Endothelial cell (in vitro differentiated cells): Measurements from ENCODE around the gene IL23A. TPM values are rescaled to one million over a fixed set of nuclear protein-coding genes. Genes with fewer than 3 reads are reported as not detected.
A peak's percentile ranks its signal among the peaks of the same experiment; 100 is the strongest.

Experiments
- DNase-seq: peaks from one replicate; pipeline ENCODE4 v3.0.0; 2021; ENCODE audit warnings: low spot score
- H3K27ac Mint-ChIP-seq: one replicate; pipeline ENCODE4 v1.8.0; 2021; ENCODE audit warnings: mixed read lengths, inconsistent platforms; ENCODE audit not compliant: unreplicated experiment
- H3K27me3 Mint-ChIP-seq: one replicate; pipeline ENCODE4 v1.8.0; 2021; ENCODE audit warnings: mild to moderate bottlenecking, moderate library complexity, mixed read lengths, inconsistent platforms; ENCODE audit not compliant: unreplicated experiment
- H3K36me3 Mint-ChIP-seq: one replicate; pipeline ENCODE4 v1.8.0; 2021; ENCODE audit warnings: mild to moderate bottlenecking, low read depth, mixed read lengths, inconsistent platforms; ENCODE audit not compliant: unreplicated experiment
- H3K4me1 Mint-ChIP-seq: one replicate; pipeline ENCODE4 v1.8.0; 2021; ENCODE audit warnings: mild to moderate bottlenecking, mixed read lengths, inconsistent platforms; ENCODE audit not compliant: unreplicated experiment
- H3K4me3 Mint-ChIP-seq: one replicate; pipeline ENCODE4 v1.8.0; 2021; ENCODE audit warnings: mild to moderate bottlenecking, mixed read lengths, inconsistent platforms; ENCODE audit not compliant: unreplicated experiment
- H3K9me3 Mint-ChIP-seq: one replicate; pipeline ENCODE4 v1.8.0; 2021; ENCODE audit warnings: mixed read lengths, inconsistent platforms; ENCODE audit not compliant: unreplicated experiment
- total RNA-seq: library from RNA; stranded (reverse); fragmentation: NEBNext Ultra II Directional; extraction: Animal tissue kit (Norgen Biotek cat#: 25700); gene quantifications from one replicate; pipeline ENCODE4 v1.2.1, GENCODE V29; 2021; ENCODE audit not compliant: unreplicated experiment
- TF ChIP-seq, protein P1 (sequence below): fragments of 200-600 bp; sonication (generic); IDR thresholded peaks from one replicate; pipeline ENCODE4 v1.5.0; 2021; ENCODE audit warnings: antibody characterized with exemption; ENCODE audit not compliant: unreplicated experiment

The IL23A gene
- total RNA-seq, 1 donor from 2014 or later = 0.80 TPM

DNA sequence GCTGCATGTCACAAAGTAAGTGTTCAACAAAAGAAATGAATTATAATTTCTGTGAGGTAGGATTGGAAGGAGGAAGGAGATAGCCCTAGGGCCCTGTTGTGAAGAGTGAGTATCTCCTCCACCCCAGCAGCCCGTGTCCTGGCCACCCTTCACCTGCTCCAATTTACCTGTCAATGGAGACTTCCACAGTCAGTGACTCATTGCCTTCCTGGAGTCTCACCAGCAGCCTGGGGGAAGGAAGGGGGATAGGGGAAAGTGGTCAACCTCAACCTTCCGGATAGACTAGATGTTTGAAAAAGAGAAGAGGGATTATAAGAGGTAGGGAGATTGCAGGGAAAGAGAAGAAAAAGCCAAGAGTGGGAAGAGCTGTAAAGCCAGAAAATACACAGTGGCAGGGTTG is 12.0 kb downstream of the IL23A start:
- Mint-ChIP-seq H3K27me3 (no peaks in the 10 kb centered on the region), H3K4me3 (peak overlapping the region; percentile 74), H3K36me3 (peaks cover 51% of the 10 kb centered on the region), H3K9me3 (no peaks in the 10 kb centered on the region), H3K4me1 (peaks cover 13% of the 10 kb centered on the region), H3K27ac (peak overlapping the region; percentile 78)
- DNase-seq = no peak
- TF ChIP-seq, protein P1, sequence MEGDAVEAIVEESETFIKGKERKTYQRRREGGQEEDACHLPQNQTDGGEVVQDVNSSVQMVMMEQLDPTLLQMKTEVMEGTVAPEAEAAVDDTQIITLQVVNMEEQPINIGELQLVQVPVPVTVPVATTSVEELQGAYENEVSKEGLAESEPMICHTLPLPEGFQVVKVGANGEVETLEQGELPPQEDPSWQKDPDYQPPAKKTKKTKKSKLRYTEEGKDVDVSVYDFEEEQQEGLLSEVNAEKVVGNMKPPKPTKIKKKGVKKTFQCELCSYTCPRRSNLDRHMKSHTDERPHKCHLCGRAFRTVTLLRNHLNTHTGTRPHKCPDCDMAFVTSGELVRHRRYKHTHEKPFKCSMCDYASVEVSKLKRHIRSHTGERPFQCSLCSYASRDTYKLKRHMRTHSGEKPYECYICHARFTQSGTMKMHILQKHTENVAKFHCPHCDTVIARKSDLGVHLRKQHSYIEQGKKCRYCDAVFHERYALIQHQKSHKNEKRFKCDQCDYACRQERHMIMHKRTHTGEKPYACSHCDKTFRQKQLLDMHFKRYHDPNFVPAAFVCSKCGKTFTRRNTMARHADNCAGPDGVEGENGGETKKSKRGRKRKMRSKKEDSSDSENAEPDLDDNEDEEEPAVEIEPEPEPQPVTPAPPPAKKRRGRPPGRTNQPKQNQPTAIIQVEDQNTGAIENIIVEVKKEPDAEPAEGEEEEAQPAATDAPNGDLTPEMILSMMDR = no peak

DNA sequence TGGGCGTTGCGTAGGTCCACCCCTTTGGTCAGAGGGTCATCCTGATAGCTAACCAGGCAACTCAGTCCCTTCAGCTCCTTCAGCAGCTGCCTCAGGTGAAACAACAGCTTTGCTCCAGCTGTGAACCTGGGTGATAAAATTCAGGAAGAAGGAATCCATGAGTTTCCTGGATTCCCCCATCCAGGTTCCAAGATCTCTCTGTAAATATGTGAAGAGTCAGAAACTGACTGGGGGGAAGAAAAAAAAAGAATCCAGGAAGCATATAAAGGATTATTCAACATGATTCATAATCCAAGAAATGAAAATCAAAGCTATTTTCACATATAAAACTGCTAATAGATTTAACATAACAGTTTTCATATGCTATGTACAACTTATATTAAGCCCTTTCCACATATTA is 12.6 kb downstream of the IL23A start:
- no peak for DNase-seq
- peaks cover 49% of the 10 kb centered on the region for H3K36me3 Mint-ChIP-seq
- no peak overlapping the region for H3K4me3 Mint-ChIP-seq
- H3K27me3 Mint-ChIP-seq = no peaks in the 10 kb centered on the region
- H3K4me1 Mint-ChIP-seq = peaks cover 13% of the 10 kb centered on the region
- peak overlapping the region; percentile 78 for H3K27ac Mint-ChIP-seq
- no peaks in the 10 kb centered on the region for H3K9me3 Mint-ChIP-seq
- TF ChIP-seq, protein P1 = no peak

DNA sequence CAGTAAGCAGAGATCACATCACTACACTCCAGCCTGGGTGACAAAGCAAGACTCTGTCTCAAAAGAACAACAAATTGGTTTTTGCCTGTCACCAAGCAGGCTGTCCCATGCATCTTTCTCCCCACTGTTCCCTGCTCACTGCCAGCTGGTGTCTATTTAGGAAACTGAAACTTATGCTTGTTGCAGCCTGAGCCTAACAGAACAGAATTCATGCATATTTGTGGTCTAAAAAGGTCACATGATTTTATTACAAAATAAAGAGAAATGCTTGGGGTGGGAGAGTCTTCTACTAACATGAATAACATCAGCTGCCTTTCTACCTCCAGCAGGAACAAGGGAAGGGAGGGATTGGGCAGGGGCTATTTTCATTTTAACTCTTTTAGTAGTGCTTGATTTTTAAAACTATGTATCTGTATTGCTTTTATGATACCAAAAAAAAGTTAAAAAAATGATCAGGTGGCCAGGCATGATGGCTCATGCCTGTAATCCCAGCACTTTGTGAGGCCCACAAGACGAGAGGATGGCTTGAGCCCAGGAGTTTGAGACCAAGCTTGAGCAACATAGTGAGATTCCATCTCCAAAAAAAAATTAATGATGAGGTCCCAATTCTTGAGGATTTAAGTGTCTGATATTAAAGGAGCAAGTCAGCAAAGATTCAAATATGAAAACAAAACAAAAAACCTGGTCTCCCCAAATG is 20.3 kb downstream of the IL23A start:
- DNase-seq = no peak
- H3K9me3 Mint-ChIP-seq = no peaks in the 10 kb centered on the region
- peaks cover 19% of the 10 kb centered on the region for H3K36me3 Mint-ChIP-seq
- TF ChIP-seq, protein P1 = no peak
- peaks cover 4% of the 10 kb centered on the region for H3K27me3 Mint-ChIP-seq
- H3K27ac Mint-ChIP-seq = peak overlapping the region; percentile 87
- peak overlapping the region; percentile 95 for H3K4me3 Mint-ChIP-seq
- H3K4me1 Mint-ChIP-seq = peaks cover 9% of the 10 kb centered on the region

DNA sequence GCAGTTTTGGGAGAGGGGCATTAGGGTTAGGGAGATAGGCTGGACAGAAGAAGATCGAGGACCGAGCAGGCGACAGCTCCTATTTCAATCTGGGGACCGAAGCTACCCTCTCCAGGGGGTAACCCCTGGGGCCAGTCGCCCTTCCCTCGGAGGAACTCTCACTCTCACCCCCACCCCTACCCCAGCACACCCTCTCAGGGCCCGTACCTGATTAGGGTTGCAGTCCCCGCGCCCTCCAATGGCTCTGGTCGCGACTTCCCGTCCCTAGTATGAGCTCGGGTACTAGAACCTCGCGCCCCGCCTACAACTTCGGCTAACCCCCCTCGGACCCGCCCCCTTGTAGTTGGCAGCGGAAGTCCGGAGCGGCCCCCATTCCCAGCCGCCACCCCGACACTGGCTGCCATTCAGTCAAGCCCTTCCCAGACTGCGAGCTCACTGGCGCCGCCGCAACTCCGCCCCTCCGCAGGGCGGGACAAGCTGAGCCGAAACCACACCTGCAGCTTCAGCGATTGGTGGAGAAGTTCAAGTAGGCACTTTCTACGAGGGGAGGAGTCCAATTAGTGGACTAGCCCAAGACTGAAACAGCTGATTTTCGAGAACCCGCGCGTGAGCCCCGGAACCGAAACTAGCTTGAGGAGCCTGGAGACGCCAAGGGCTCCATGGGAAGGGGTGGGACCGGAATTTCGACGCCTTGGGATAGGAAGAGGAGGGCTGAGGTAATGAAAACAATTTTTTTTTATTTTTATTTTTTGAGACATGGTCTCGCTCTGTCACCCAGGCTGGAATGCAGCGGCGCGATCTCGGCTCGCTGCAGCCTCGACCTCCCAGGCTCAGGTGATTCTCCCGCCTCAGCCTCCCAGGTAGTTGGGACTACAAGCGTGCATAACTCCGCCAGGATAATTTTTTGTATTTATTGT is 21.4 kb downstream of the IL23A start, which contains the start of gene STAT2:
Gene STAT2 (minus strand): TSS at position 257 of the 917 bp plus-strand sequence. CDS start 3,536 bp downstream, outside the sequence.
- no peaks in the 10 kb centered on the region for H3K9me3 Mint-ChIP-seq
- peak; percentile 97 for DNase-seq
- TF ChIP-seq, protein P1 = no peak
- H3K4me1 Mint-ChIP-seq = peaks cover 9% of the 10 kb centered on the region
- H3K4me3 Mint-ChIP-seq = peak within 1 kb of the TSS; percentile 95
- H3K27me3 Mint-ChIP-seq = peaks cover 4% of the 10 kb centered on the region
- H3K36me3 Mint-ChIP-seq = peaks cover 10% of the 10 kb centered on the region
- H3K27ac Mint-ChIP-seq = peak within 1 kb of the TSS; percentile 87
